ENCODE measurements around the gene REPIN1.

REPIN1 gene

DNA sequence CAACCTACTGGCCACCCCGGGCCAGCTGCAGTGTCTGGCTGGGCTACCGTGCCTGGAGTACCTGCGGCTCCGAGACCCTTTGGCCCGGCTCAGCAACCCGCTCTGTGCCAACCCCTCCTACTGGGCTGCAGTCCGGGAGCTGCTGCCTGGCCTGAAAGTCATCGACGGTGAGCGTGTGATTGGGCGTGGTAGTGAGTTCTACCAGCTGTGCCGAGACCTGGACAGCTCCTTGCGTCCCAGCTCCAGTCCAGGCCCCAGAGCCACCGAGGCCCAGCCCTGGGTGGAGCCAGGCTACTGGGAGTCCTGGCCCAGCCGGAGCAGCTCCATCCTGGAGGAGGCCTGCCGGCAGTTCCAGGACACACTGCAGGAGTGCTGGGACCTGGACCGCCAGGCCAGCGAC lies 31.4 kb upstream of the REPIN1 start:
- no peak for DNase-seq (ENCODE audit: low read depth in 2 of 2)

DNA sequence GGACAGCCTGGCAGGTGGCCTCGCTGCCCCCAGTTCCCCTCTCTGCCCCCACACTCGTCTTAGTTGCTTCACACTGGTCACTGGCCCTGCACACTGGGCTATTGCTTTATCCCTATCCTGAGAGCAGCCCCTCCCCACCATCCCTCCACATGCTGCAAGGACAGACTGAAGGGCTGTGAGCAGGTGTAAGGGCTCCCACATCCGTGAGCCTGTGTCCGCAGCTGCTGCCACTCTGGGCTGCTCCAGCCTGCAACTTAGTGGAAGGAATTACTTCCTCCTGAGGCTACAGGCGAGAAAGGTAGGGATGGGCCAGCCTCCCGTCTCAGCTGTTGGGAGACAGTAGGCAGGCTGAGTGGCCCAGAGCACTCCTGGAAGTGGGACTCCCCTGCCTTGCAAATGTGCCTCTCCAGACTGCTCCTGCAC lies 31.0 kb upstream of the REPIN1 start:
- no peak for DNase-seq (ENCODE audit: low read depth in 2 of 2)

DNA sequence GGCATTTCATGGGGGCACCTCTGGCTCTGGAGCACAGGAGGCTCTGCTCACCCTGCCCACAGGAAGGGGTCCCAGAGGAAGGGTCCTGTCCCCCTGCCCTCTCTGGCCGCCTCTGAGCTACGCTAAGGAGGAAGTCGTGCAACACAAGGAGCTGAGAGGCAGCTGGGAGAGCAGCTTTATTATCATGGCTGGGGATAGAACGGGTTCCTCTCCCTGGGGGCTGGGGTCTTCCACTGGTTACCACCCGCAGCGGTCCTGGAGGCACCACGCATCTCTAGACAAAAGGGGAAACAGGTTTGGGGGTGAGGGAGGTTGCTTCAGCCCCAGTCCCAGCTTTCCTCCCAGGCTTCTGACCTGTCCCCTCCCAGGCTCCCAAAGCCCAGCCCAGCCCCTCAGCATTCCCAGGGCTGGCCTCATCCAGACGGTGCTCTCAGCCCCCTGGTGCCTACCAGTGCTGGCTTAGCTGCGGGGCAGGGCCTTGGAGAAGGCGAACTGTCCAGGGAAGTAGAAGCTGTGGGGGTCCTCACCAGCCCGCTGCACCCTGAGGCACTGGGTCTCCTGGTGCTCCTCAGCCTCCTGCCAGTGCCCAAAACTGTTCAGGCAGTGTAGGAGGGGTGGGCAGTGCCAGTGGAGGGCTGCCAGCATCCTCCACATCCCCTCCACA lies 30.3 kb upstream of the REPIN1 start:
- DNase-seq (ENCODE audit: low read depth in 2 of 2) = no peak

DNA sequence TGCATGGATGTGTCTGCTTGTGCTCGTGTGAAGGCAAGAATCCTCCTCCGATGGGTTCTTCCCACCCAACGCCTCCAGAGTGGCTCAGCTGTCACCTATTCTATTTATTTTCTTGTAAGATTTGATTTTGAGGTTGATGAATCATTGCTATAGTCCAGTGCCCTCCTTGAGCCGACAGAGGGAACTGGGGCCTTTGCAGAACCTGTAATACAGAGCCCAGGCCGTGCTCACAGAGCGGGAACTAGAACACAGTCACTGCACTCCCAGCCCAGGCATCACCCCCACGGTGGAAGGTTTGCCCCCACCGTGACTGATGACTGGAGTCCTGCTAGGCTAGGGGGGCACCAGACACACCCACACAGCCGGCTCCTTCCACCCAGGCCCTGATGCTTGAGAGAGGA lies 29.2 kb upstream of the REPIN1 start:
- no peak for DNase-seq (ENCODE audit: low read depth in 2 of 2)

DNA sequence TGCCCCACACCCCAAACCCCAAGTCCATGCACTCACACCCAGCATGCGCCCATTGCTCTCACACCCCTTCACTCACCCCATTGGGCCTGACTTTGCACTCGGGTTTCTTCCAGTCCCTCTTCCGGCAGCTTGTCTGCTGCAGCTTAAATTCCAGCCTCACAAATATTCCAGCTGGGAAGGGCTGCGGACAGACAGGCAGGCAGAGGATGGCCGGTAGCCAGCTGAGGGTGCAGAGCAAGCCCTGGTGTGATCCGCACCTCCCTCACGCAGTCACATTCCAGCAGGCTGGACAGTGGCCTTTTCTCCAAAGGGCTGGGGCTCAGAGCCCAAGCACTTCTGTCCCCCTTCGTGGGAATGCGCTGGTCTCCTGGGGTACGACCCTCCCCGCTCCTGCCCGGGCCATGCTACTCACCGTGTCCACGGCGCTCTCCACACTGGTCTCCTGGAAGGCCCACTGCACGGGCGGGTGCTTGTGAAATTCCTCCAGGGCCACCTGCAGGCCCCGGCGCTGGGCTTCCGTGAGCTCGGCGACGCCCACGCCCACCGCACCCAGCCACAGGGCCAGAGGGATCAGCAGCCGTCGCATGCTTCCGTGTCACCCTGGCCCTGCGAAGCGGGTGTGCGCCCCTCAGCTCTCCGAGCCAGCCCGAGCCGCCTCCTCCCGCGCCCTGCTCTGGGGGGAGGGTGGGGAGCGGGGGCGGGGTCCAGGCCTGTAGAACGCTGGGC lies 28.4 kb upstream of the REPIN1 start:
- no peak for DNase-seq (ENCODE audit: low read depth in 2 of 2)

DNA sequence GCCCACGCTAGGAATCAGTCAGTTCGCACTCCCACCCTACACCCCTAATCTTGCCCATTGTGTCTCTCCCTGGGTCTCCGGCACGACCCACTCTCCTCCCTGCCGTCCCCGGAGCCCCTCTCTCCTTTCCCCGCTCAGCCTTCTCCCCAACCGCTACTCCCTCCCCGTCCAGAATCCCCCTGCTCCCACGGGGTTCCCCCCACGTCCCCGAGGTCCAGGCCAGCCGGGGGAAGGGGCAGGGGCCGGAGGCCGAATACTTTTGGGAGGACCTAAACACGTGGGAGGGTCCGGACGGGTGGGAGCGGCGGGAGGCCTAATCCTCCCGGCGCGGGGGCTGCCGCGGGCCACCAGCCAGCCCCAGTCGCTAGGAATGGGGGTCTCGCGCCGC lies 27.8 kb upstream of the REPIN1 start:
- no peak for DNase-seq (ENCODE audit: low read depth in 2 of 2)

DNA sequence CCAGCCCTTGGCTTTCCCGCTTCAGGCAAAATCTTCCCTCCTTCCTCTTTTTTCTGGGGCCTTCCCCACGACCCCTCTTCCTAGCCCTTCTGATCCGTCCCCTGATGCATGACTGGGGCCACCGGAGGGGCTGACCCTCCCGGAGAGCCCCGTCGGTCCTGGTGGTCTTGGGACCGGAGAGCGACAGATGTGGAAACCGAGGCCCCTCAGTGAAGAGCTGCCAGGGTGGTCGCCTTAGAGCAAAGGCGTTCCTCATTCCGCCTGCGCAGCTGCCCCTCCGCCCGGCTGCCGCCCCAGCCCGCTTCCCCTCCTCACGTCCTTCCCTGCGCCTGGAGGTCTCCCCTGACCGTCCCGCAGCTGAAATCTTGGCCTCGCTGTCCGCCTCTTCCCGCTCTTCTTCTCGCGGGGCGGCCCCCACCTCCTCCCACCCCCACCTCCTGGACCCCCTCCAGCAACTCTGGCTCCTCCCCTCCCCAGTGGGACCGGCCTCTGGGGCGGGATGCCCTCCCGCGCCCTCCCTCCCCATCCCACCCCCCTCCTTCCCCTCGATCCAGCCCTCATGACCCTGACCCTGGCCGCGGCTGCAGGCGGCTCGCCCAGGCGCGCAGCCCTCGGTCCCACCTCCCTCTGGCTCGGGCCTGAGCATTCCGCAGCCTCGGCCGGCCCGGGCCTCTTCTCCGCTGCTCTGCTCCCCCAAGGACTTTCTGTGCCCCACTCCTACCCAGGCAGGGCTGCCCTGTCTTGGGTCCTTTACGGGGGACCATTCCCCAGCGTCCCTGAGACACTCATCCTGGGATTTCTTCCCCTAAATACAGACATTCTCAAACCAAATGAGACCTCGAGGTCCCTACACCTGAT lies 27.1 kb upstream of the REPIN1 start, which contains the start of gene RARRES2:
Gene RARRES2, minus strand, starts transcription at position 367 of the 858 bp plus-strand sequence. CDS start 1,020 bp downstream, outside the sequence.
- DNase-seq (ENCODE audit: low read depth in 2 of 2) = no peak

DNA sequence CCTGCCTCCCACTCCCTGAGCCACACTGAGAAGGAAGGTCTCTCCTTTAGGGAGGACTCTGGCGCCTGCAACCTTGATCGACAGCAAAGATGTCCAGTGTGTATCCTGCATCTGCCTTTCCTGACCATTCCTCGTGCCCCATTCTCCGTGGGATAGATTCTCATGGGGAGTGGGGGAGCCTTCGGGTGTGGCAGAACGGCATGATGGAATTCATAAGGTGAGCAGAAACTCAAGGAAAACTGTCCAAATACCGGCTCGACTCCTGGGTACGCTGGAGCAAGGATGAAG lies 26.6 kb upstream of the REPIN1 start:
- no peak for DNase-seq (ENCODE audit: low read depth in 2 of 2)

DNA sequence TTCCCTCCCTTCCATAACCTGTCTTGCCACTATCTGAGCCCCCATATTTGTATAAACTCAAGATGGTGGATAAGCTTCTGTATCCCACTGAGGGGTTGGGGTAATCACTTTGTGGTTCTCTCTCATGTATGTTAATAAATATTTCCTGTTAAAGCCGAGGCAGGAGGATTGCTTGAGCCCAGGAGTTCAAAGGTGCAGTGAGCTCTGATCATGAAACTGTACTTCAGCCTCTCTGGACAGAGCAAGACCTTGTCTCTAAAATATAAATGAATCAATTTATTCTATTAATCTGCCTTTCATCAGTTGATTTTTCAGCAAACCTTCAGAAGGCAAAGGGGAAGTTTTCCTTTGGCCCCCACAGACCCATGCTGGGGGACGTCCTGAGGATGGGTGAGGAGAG lies 25.4 kb upstream of the REPIN1 start:
- no peak for DNase-seq (ENCODE audit: low read depth in 2 of 2)

DNA sequence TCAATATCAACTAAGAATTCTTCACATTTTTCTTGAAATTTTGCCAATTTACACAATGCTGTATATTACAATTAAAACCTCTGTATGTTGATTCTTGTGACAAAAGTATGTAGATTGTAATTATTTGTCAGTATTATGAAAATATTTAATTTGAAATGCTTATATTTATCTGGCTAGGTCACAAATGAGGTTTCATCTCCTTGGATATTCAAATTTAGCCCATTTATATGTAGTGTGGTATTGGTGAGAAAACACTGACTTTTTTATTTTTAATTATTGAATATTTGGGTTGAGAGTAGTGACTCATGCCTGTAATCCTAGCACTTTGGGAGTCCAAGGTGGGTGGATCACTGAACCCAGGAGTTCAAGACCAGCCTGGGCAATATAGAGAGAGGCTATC lies 24.3 kb upstream of the REPIN1 start:
- no peak for DNase-seq (ENCODE audit: low read depth in 2 of 2)

DNA sequence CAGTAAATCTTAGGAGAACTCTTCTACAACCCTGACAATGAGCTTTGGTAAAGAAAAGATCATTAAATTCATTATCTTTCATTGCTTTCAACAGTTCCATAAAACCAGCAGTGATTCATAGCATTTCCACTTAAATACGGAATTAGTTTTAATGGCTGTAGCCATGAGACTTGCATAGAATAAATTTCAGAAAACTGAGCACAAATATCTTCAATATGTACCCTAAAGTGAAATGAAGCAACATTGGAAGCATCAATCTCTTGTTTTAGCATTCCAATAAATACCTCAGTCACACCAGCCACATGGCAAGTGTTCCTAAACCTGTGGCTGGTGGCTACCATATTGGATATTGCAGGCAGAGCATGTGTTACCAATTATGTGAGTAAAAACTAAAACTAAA lies 23.6 kb upstream of the REPIN1 start:
- DNase-seq (ENCODE audit: low read depth in 2 of 2) = no peak

DNA sequence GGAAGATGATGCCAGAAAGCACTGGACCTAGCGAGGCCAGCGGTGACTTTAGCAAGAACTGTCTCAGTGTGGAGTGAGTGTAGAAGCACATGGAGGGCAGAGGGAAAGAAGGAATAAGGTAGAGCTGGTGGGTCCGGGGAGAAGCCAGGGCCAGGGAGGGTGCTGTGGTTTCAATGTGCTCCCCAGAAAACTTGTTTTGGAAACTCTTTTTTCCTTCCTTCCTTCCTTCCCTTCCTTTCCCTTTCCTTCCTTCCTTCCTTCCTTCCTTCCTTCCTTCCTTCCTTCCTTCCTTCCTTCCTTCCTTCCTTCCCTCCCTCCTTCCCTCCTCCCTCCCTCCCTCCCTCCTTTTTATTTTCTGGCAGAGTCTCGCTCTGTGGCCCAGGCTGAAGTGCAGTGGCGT lies 21.7 kb upstream of the REPIN1 start:
- no peak for DNase-seq (ENCODE audit: low read depth in 2 of 2)

DNA sequence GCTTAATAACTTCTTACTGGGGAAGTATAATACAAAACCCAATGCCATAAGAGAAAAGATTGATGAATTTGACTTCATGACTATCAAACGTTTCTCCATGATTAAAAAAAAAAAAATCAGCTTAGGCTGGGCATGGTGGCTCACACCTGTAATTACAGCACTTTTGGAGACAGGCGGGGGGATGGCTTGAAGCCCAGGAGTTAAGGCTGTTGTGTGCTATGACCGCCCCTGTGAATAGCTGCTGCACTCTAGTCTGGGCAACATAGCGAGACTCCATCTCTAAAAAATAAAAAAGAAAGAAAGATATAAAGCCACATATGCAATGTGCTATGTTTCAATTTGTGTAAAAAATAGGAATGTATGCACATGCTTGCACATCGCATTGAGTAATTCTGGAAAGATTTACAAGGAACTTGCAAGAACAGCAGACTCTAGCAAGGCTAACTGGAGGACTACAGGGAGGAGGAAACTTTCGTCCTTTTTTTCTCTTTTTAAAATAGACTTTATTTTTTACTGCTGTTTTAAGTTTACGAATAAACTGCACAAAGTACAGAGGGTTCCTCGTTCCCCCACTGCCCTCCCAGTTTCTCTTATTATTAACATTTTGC lies 16.9 kb upstream of the REPIN1 start:
- no peak for DNase-seq (ENCODE audit: low read depth in 2 of 2)

DNA sequence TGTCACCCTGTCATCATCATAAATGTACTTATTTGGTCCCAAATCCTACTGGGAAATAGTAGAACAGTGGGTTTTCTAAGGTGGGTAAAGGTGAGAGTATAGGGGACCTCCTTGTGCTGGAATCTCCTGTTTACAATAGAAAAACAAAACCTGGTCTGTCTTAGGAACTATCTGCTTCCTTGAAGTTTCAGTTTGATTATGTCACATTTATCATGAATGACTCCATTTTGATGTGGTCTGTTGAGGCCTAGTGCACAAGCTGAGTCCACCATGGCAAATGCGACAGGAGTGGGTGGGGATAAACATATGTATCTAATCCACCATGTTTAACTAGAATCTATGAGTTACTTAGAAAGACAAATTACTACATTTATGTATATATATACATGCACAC lies 13.0 kb upstream of the REPIN1 start:
- DNase-seq (ENCODE audit: low read depth in 2 of 2) = no peak

DNA sequence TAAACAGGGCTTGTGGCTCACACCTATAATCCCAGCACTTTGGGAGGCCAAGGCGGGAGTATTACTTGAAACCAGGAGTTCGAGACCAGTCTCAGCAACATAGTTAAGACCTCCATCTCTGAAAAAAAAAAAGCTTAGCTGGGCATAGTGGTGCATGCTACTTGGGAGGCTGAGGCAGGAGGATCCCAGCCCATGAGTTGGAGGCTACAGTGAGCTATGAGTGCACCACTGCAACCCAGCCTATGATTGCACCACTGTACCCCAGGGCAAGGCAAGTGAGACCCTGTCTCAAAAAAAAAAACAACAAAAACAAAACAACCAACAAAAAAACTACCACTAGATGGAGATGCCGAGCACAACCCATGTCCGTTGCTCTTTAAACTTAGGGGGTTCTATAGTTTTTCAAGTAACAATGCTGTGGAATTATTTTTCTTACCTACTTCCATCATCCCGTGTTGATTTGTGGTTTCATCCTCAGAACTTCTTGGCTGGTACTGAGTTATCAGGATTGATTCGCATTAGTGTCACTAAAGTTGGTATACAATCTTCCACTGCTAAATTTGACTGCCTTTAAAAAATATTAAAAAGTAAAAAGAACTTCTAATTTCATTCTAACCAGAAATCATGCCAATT lies 12.2 kb upstream of the REPIN1 start:
- DNase-seq (ENCODE audit: low read depth in 2 of 2) = no peak

DNA sequence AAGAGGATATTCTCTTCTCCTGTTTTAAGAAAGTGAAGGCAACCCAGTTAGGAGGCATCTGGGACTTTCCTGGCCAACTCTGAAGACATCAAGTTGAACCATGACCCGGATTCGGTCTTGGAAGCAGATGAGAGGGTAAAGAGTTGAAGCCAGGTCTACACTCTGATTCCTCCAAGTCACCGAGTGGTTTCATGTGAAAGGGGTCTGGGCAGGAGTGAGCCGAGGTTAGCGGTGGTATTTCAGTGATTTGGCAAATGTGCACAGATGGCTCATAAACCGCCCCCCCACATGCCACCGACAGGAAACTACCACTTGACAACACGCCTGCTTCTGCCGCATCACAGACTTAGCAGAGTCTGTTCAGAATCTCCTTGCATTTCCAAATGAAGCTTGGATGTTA lies 11.4 kb upstream of the REPIN1 start:
- peak; percentile 62 to 71 for DNase-seq (ENCODE audit: low read depth in 2 of 2)

DNA sequence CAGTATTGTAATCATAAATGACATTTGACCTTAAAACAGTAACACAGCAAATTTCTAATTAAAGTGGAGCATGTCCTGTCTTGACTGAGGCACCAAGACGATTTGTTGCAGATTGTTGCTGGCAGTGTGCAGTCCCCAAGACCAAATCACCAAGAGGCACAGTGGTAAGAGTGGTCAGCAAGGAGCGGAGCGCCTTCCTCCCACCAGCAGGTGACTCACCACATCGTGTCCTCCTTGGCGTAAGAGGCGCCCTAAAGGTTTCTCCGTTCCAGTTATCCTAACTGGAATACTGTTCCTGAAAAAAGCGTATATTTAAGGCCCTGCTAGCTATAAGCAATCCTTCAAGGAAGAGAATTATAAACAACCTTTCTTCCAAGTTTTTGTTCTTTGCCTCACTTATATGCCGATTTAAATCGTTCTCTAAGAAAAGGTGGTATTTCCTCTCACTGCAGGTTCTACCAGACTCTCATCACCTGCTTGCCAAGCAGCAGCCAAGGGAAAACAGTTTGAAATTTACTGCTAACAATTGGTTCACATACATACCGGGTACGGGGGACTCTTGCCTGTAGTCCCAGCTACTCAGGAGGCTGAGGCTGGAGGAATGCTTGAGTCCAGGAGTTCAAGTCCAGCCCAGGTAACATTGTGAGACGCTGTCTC lies 10.7 kb upstream of the REPIN1 start:
- no peak for DNase-seq (ENCODE audit: low read depth in 2 of 2)

DNA sequence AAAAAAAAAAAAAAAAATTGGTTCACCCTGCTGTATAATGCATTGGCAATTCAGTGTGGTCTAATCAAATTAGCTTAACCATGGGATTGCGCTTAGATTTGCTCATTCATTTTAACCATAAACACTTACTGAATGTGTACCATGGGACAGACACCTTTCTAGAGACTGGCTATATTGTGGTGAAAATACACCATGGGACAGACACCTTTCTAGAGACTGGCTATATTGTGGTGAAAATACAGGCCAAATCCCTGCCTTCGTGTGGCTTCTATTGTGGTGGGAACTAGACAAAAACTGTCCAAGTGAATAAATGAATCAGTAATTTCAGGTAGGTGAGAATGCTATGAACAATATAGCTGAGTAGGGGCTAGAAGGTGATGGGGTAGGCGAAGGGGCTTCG lies 10.2 kb upstream of the REPIN1 start:
- no peak for DNase-seq (ENCODE audit: low read depth in 2 of 2)

DNA sequence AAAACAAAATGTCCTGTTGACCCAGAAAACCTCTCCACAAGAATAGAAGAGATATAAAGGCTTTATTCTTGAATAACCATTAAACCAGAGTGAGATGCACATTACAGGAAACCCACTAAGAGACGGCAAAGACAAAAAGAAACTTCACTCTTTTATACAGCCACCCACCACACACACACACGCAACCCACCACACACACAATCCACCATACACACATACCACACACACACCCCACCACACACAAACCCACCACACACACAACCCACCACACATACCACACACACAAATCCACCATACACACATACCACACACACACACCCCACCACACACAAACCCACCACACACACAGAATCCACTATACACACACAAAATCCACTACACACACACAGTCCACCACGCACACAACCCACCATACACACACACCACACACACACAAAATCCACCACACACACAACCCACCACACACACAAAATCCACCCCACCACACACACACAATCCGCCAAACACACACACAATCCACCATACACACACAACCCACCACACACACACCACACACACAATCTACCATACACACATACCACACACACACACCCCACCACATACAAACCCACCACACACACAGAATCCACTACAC lies 9.5 kb upstream of the REPIN1 start:
- DNase-seq (ENCODE audit: low read depth in 2 of 2) = no peak

DNA sequence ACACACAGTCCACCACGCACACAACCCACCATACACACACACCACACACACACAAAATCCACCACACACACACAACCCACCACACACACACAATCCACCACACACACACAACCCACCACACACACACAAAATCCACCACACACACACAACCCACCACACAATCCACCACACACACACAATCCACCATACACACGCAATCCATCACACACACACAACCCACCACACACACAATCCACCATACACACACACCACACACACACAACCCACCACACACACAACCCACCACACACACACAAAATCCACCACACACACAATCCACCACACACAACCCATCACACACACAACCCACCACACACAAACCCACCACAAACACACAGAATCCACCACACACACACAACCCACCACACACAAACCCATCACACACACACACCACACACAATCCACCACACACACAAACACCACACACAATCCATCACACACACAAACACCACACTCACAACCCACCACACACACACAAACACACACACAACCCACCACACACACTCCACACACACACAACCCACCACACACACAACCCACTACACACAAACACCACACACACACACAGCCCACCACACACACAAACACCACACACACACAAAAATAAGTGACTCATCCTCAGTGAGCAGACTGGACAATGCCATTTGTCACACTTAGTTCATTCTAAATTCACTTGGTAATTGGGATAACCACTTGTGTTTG lies 8.8 kb upstream of the REPIN1 start:
- no peak for DNase-seq (ENCODE audit: low read depth in 2 of 2)
